H1 (cell line): ENCODE data around the gene KCNMB2. TPM values are rescaled to one million over a fixed set of nuclear protein-coding genes. Genes with fewer than 3 reads are reported as not detected.

Experiments
- CTCF ChIA-PET: fragments of 300-600 bp; sonication (Branson Sonifier 250); formaldehyde crosslinking; loops from one replicate; lab custom pipeline; 2021; ENCODE audit not compliant: partially characterized antibody; lab: Charles Lee
- POLR2A ChIA-PET: fragments of 300-600 bp; sonication (Branson Sonifier 250); formaldehyde crosslinking; loops from one replicate; lab custom pipeline; 2021; ENCODE audit warnings: inconsistent platforms; ENCODE audit not compliant: partially characterized antibody; lab: Charles Lee
- DNase-seq, 2 experiments: peaks; one replicate each; pipeline versions ENCODE4 v3.0.0 to v3.0.0-alpha.2; 2010 to 2022; ENCODE audit warnings: low spot score in 2 of 2, low read depth in 1 of 2, mixed read lengths in 1 of 2
- FAIRE-seq: peaks from 2 replicates; lab custom pipeline; 2011; peaks lifted over from hg19 to GRCh38; lab: Jason Lieb, UNC
- H2AFZ ChIP-seq: 2 replicates; pipeline ENCODE4 v1.8.1; 2012; ENCODE audit warnings: low read length, inconsistent platforms
- H2AK5ac ChIP-seq: 2 replicates; pipeline ENCODE4 v1.6.1; 2013; ENCODE audit warnings: low read depth, low read length
- H2BK120ac ChIP-seq: replicated peaks from 2 replicates; pipeline ENCODE3; 2013; ENCODE audit warnings: low read depth, low read length, inconsistent platforms
- H2BK12ac ChIP-seq: 2 replicates; pipeline ENCODE4 v1.6.1; 2013; ENCODE audit warnings: low read depth, low read length
- H2BK15ac ChIP-seq: 2 replicates; pipeline ENCODE4 v1.6.1; 2013; ENCODE audit warnings: low read length
- H2BK20ac ChIP-seq: 2 replicates; pipeline ENCODE4 v1.6.1; 2013; ENCODE audit warnings: low read length
- H2BK5ac ChIP-seq: 2 replicates; pipeline ENCODE4 v1.6.1; 2013; ENCODE audit warnings: low read depth, low read length
- H3K14ac ChIP-seq: 2 replicates; pipeline ENCODE4 v1.6.1; 2013; ENCODE audit warnings: inconsistent platforms; ENCODE audit not compliant: insufficient read length
- H3K18ac ChIP-seq: 2 replicates; pipeline ENCODE4 v1.6.1; 2013; ENCODE audit warnings: low read length; ENCODE audit errors: extremely low read depth
- H3K23ac ChIP-seq: 2 replicates; pipeline ENCODE4 v1.6.1; 2013; ENCODE audit warnings: inconsistent platforms; ENCODE audit not compliant: insufficient read length
- H3K23me2 ChIP-seq: 2 replicates; pipeline ENCODE4 v1.6.1; 2013; ENCODE audit warnings: low read depth, low read length
- H3K27ac ChIP-seq: 2 replicates; pipeline ENCODE4 v1.6.1; 2011; ENCODE audit warnings: low read depth, low read length, inconsistent platforms
- H3K27me3 ChIP-seq, 4 experiments: replicated peaks in 1 of 4; 1 replicate in 1 of 4; 2 replicates in 3 of 4; pipeline versions ENCODE4 v1.6.1 to v1.8.1; 2011 to 2013; ENCODE audit warnings: low read length in 3 of 4, mild to moderate bottlenecking in 3 of 4, inconsistent platforms in 2 of 4, mixed read lengths in 2 of 4, moderate library complexity in 1 of 4; ENCODE audit not compliant: control insufficient read depth in 3 of 4, insufficient read depth in 3 of 4; ENCODE audit errors: extremely low read depth in 1 of 4
- H3K36me3 ChIP-seq, 4 experiments: 2 replicates each; pipeline versions ENCODE4 v1.6.1 to v1.8.1; 2011 to 2013; ENCODE audit warnings: mild to moderate bottlenecking in 4 of 4, low read length in 3 of 4, moderate library complexity in 2 of 4, control low read depth in 1 of 4, inconsistent platforms in 1 of 4; ENCODE audit not compliant: insufficient read depth in 4 of 4, control insufficient read depth in 2 of 4
- H3K4ac ChIP-seq: replicated peaks from 2 replicates; pipeline ENCODE3; 2013; ENCODE audit warnings: low read length, low read depth, mixed read lengths, inconsistent platforms; ENCODE audit not compliant: insufficient read length
- H3K4me1 ChIP-seq, 4 experiments: replicated peaks in 1 of 4; 1 replicate in 1 of 4; 2 replicates in 3 of 4; pipeline versions ENCODE4 v1.6.1 to v1.8.1; 2011 to 2013; ENCODE audit warnings: low read length in 3 of 4, inconsistent platforms in 2 of 4, mixed read lengths in 1 of 4; ENCODE audit not compliant: insufficient read depth in 4 of 4, control insufficient read depth in 3 of 4
- H3K4me2 ChIP-seq, 2 experiments: 2 replicates each; pipeline versions ENCODE4 v1.6.1 to v1.8.1; 2011 to 2013; ENCODE audit warnings: low read depth in 2 of 2, low read length in 2 of 2, control low read depth in 1 of 2, inconsistent platforms in 1 of 2, mild to moderate bottlenecking in 1 of 2; ENCODE audit not compliant: insufficient read depth in 1 of 2
- H3K4me3 ChIP-seq, 4 experiments: fragments of 200-600, 300-600 bp in 1 of 4; sonication (generic), shearing (Covaris generic), sonication (Bioruptor Twin) in 1 of 4; 2 replicates each; pipeline versions ENCODE4 v1.5.1 to v1.8.1; 2011 to 2016; ENCODE audit warnings: low read length in 4 of 4, low read depth in 3 of 4, control low read depth in 2 of 4, inconsistent platforms in 2 of 4, mild to moderate bottlenecking in 2 of 4, mixed read lengths in 1 of 4, moderate library complexity in 1 of 4; ENCODE audit not compliant: insufficient read depth in 2 of 4; ENCODE audit errors: extremely low read depth in 1 of 4
- H3K56ac ChIP-seq: replicated peaks from 2 replicates; pipeline ENCODE3; 2013; ENCODE audit warnings: low read depth, mild to moderate bottlenecking, mixed read lengths, low read length, inconsistent platforms; ENCODE audit not compliant: insufficient read length
- H3K79me1 ChIP-seq: 2 replicates; pipeline ENCODE4 v1.6.1; 2013; ENCODE audit warnings: low read depth, low read length, control low read depth
- H3K79me2 ChIP-seq, 2 experiments: 2 replicates each; pipeline versions ENCODE4 v1.6.1 to v1.8.1; 2012 to 2013; ENCODE audit warnings: low read length in 2 of 2, mild to moderate bottlenecking in 2 of 2, inconsistent platforms in 1 of 2; ENCODE audit not compliant: insufficient read depth in 2 of 2, control insufficient read depth in 1 of 2
- H3K9ac ChIP-seq, 4 experiments: replicated peaks in 1 of 4; 1 replicate in 1 of 4; 2 replicates in 3 of 4; pipeline versions ENCODE4 v1.6.1 to v1.8.1; 2011 to 2013; ENCODE audit warnings: low read depth in 3 of 4, low read length in 3 of 4, control low read depth in 2 of 4, mild to moderate bottlenecking in 2 of 4, moderate library complexity in 2 of 4, inconsistent platforms in 1 of 4; ENCODE audit errors: extremely low read depth in 1 of 4
- H3K9me3 ChIP-seq, 2 experiments: 2 replicates each; pipeline versions ENCODE4 v1.6.1 to v1.8.1; 2012 to 2013; ENCODE audit warnings: mild to moderate bottlenecking in 2 of 2, moderate library complexity in 2 of 2, control low read depth in 1 of 2, inconsistent platforms in 1 of 2, low read depth in 1 of 2, low read length in 1 of 2, mixed read lengths in 1 of 2; ENCODE audit not compliant: insufficient read depth in 2 of 2
- H4K20me1 ChIP-seq, 2 experiments: replicated peaks in 1 of 2; 2 replicates each; pipeline versions ENCODE3 to v1.8.1; 2011 to 2013; ENCODE audit warnings: inconsistent platforms in 2 of 2, low read length in 2 of 2, mild to moderate bottlenecking in 1 of 2; ENCODE audit not compliant: insufficient read depth in 2 of 2, control insufficient read depth in 1 of 2
- H4K5ac ChIP-seq: 2 replicates; pipeline ENCODE4 v1.6.1; 2013; ENCODE audit warnings: low read length, low read depth, mixed read lengths, inconsistent platforms; ENCODE audit not compliant: insufficient read length
- H4K8ac ChIP-seq: 2 replicates; pipeline ENCODE4 v1.8.0; 2013; ENCODE audit warnings: mild to moderate bottlenecking, moderate library complexity, low read length, inconsistent platforms; ENCODE audit not compliant: insufficient read depth; ENCODE audit errors: extremely low read depth
- H4K91ac ChIP-seq: replicated peaks from 2 replicates; pipeline ENCODE3; 2013; ENCODE audit warnings: low read length, mixed read lengths, inconsistent platforms; ENCODE audit not compliant: insufficient read length
- BCL11A ChIP-seq, 2 experiments: IDR thresholded peaks; one replicate each; pipeline ENCODE4 v1.6.1; 2011; ENCODE audit warnings: low read depth in 2 of 2, low read length in 2 of 2, mild to moderate bottlenecking in 2 of 2
- MAFK ChIP-seq: IDR thresholded peaks from 2 replicates; pipeline ENCODE4 v1.6.1; 2012; ENCODE audit warnings: low read depth, mild to moderate bottlenecking, improper control_type of control experiment, low read length
- WGBS, 2 experiments: shearing (Covaris generic) in 1 of 2; methylation state at CpG; one replicate each; pipeline versions ENCODE4 v1.1.6 to v1.1.7; 2013 to 2015; ENCODE audit warnings: low lambda C conversion rate in 2 of 2, mixed read lengths in 2 of 2, inconsistent platforms in 1 of 2, low coverage in 1 of 2, missing lambda C conversion rate in 1 of 2; ENCODE audit not compliant: insufficient replicate concordance in 2 of 2, insufficient coverage in 1 of 2, insufficient read length in 1 of 2; ENCODE audit errors: extremely low coverage in 1 of 2, missing lambda C conversion rate in 1 of 2; 5-methylcytosine and 5-hydroxymethylcytosine counted together
- polyA plus RNA-seq, 7 experiments: library from polyadenylated mRNA; depleted of rRNA in 3 of 7; stranded (reverse) in 5 of 7; unstranded in 2 of 7; fragments of >200 nt in 5 of 7; fragments of 200-250 nt in 2 of 7; gene quantifications; 1 replicate in 5 of 7; 2 replicates in 1 of 7; 4 replicates in 1 of 7; pipeline versions ENCODE4 v1.2.1 to v1.2.3, GENCODE V29; 2011 to 2013; ENCODE audit warnings: missing spikeins in 2 of 7, mixed read lengths in 2 of 7
- total RNA-seq: library from RNA; stranded (reverse); fragmentation: NEBNext Ultra II Directional; extraction: Animal tissue kit (Norgen Biotek cat#: 25700); gene quantifications from 2 replicates; pipeline ENCODE4 v1.2.1, GENCODE V29; 2021

Gene KCNMB2
- total and polyA plus RNA-seq, 2 of the 8 experiments (the other 6 are each of a cell fraction or from before 2014, with no cell fraction given) = not detected

DNA sequence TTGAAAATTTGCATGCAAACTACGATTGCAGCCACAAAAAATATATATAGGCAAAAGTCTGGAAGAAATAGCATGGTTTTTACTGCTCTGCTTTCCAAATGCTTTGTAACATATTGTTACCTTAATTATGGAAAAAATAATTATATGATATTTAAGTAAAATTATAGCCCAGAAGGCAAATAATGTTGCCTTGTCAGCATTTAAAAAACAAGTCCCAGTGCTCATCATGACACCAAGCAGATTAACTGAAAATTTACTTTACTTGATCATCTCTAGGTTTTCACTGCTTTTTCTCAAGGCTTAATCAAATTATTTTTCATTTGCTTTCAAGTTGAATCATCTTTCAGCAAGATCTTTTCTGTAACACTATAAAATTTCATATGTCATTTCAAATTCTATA, 272.5 kb downstream of the KCNMB2 start:
- no peak overlapping the region for H3K56ac ChIP-seq
- H3K79me1 ChIP-seq = no peaks in the 10 kb centered on the region
- H4K5ac ChIP-seq = no peak overlapping the region
- no peaks in the 10 kb centered on the region for H3K79me2 ChIP-seq
- no peak overlapping the region for H2BK15ac ChIP-seq
- no peak overlapping the region for H3K27ac ChIP-seq
- H3K4me3 ChIP-seq = no peak overlapping the region
- H2AK5ac ChIP-seq = no peak overlapping the region
- H3K4ac ChIP-seq = no peak overlapping the region
- no peak overlapping the region for H2BK120ac ChIP-seq
- no peak overlapping the region for H4K8ac ChIP-seq
- H3K9ac ChIP-seq = no peak overlapping the region
- H3K27me3 ChIP-seq = peaks cover 0 to 2% (median 0%) of the 10 kb centered on the region in 4 experiments; a peak in 1 of 7 replicates
- H3K4me2 ChIP-seq = no peak overlapping the region
- no peak overlapping the region for H2AFZ ChIP-seq
- no peak overlapping the region for H2BK20ac ChIP-seq
- FAIRE-seq (no peak), DNase-seq (no peak)
- no peak overlapping the region for H4K91ac ChIP-seq
- no peaks in the 10 kb centered on the region for H3K9me3 ChIP-seq
- H3K4me1 ChIP-seq = peaks cover 0 to 5% (median 3%) of the 10 kb centered on the region in 4 experiments; a peak in 3 of 7 replicates
- H3K23ac ChIP-seq = no peak overlapping the region
- no peak for TF ChIP-seq BCL11A (IDR thresholded peaks at IDR 0.05; ENCODE audit: low read depth in 2 of 2, low read length in 2 of 2)
- TF ChIP-seq MAFK = peak; percentile 46; the same call in 1 of the 2 replicates
- no peaks in the 10 kb centered on the region for H3K36me3 ChIP-seq
- H4K20me1 ChIP-seq = no peaks in the 10 kb centered on the region
- CTCF ChIA-PET = no interaction called here
- H3K18ac ChIP-seq = no peak overlapping the region
- POLR2A ChIA-PET = no interaction called here
- H2BK12ac ChIP-seq = no peak overlapping the region
- no peak overlapping the region for H2BK5ac ChIP-seq
- 92% methylated on average over 1 of the region's 1 CpG; no CpG with 5 or more reads in 1 of the 2 experiments for WGBS, 2 experiments
- no peaks in the 10 kb centered on the region for H3K23me2 ChIP-seq
- no peak overlapping the region for H3K14ac ChIP-seq
